Stimulated activated naive CD4-positive, alpha-beta T cell (primary cell): Measurements from ENCODE around the gene MST1.

Source experiments
- DNase-seq, 6 experiments: peaks; one replicate each; lab custom pipeline; 2025; lab: John Stamatoyannopoulos, UW

The MST1 gene

GRCh38 chr3:49717959-49718857 lies 28.9 kb upstream of the MST1 start:
- DNase-seq: no peak

GRCh38 chr3:49717211-49717958 lies 28.1 kb upstream of the MST1 start:
- no peak for DNase-seq

- no peak for DNase-seq
These were observed 27.5 kb upstream of the MST1 start for GRCh38 chr3:49716691-49717210.

GRCh38 chr3:49716169-49716568 lies 26.9 kb upstream of the MST1 start:
- no peak for DNase-seq

- no peak for DNase-seq
These were observed 26.4 kb upstream of the MST1 start for GRCh38 chr3:49715611-49716121.

GRCh38 chr3:49714728-49715550 lies 25.7 kb upstream of the MST1 start:
- DNase-seq: no peak

GRCh38 chr3:49713336-49714105 lies 24.2 kb upstream of the MST1 start:
- DNase-seq: no peak

- no peak for DNase-seq
These were observed 23.5 kb upstream of the MST1 start for GRCh38 chr3:49712631-49713317.

- DNase-seq: no peak
These were observed 22.9 kb upstream of the MST1 start for GRCh38 chr3:49712166-49712565.

GRCh38 chr3:49711489-49711888 lies 22.2 kb upstream of the MST1 start:
- DNase-seq: no peak

GRCh38 chr3:49709852-49710251 lies 20.6 kb upstream of the MST1 start:
- DNase-seq: no peak

GRCh38 chr3:49707113-49707480 lies 17.8 kb upstream of the MST1 start:
- DNase-seq: no peak

GRCh38 chr3:49706456-49707112 lies 17.3 kb upstream of the MST1 start:
- DNase-seq: no peak

GRCh38 chr3:49705390-49705960 lies 16.2 kb upstream of the MST1 start:
- no peak for DNase-seq

- DNase-seq: no peak
These were observed 15.4 kb upstream of the MST1 start for GRCh38 chr3:49704629-49705028.

GRCh38 chr3:49703956-49704355 lies 14.7 kb upstream of the MST1 start:
- DNase-seq: no peak

GRCh38 chr3:49703443-49703927 lies 14.2 kb upstream of the MST1 start:
- DNase-seq: peak; percentile 36 to 65 (median 61)

- DNase-seq: no peak
These were observed 13.4 kb upstream of the MST1 start for GRCh38 chr3:49702672-49703071.

- no peak for DNase-seq
These were observed 12.3 kb upstream of the MST1 start for GRCh38 chr3:49701388-49702077.
